PC-9 (cell line): Measurements from ENCODE around the gene ZNF555.

Experiments
- CTCF ChIP-seq: fragments of 200-600 bp; sonication (generic); conservative IDR thresholded peaks from 2 replicates; pipeline ENCODE4 v1.6.1; 2017; ENCODE audit warnings: mixed run types, antibody characterized with exemption, mild to moderate bottlenecking, moderate library complexity
- EZH2 ChIP-seq: fragments of 200-600 bp; sonication (generic); IDR thresholded peaks from 2 replicates; pipeline ENCODE4 v1.8.0; 2017; ENCODE audit warnings: antibody characterized with exemption, low read depth

DNA sequence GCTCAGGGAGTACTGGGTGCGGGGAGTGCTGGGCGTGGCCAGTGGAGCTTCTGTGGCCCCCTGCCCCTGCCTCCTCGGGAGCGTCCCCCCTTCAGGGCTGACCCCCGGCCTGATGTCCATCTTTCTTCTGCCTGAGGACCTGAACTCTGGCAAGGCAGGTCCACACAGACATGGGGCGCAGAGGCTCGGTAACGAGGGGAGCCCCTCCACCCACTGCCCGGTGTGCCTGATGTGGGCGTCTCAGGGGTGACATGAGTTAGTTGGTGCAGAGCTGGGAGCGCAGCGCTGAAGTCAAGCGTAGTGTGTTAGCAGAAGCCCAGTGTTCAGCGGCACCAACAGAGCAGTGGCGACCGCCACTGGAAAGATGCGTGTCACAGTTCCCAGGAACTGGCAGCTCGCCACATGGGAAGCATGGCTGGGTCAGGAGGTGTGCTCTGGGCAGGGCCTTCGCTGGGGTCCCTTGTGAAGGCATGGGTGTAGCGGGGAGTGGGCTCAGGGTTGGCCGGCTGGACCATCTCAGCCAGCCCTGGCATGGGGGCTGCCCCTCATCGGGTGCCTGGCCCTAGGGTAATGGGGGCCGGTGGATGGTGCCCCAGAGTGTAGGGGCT lies 44.5 kb upstream of the ZNF555 start:
- no peak for TF ChIP-seq CTCF
- TF ChIP-seq EZH2 = no peak
